CD4-positive, alpha-beta T cell (primary cell): ENCODE data around the gene ZNF397. TPM values are rescaled to one million over a fixed set of nuclear protein-coding genes. Genes with fewer than 3 reads are reported as not detected.

Experiments used
- ATAC-seq: fragments of 200-7000 bp; cut with Tn5 transposase; one replicate; pipeline ENCODE4 v1.10.0; 2022; ENCODE audit warnings: mild to moderate bottlenecking; ENCODE audit not compliant: poor library complexity
- CTCF ChIA-PET: fragments of 350-600 bp; sonication (Branson Sonifier 250); formaldehyde crosslinking; loops from one replicate; lab custom pipeline; 2021; ENCODE audit warnings: antibody characterized with exemption, inconsistent platforms; lab: Charles Lee
- POLR2A ChIA-PET: fragments of 350-600 bp; sonication (Branson Sonifier 250); formaldehyde crosslinking; loops from one replicate; lab custom pipeline; 2021; ENCODE audit warnings: antibody characterized with exemption, inconsistent platforms; lab: Charles Lee
- DNase-seq, 14 experiments: peaks; one replicate each; pipeline ENCODE4 v3.0.0-alpha.2; 2013 to 2020; ENCODE audit warnings: mixed read lengths in 2 of 14
- H3K27ac ChIP-seq, 2 donors: one replicate each; pipeline versions ENCODE4 v1.5.1 to v1.7.0; 2013; ENCODE audit warnings: low read length in 2 of 2, low read depth in 1 of 2, mild to moderate bottlenecking in 1 of 2
- H3K27me3 ChIP-seq, 2 experiments: 1 replicate in 1 of 2; 2 replicates in 1 of 2; pipeline versions ENCODE4 v1.6.1 to v1.7.0; 2013; ENCODE audit warnings: low read length in 2 of 2, control low read depth in 1 of 2, mild to moderate bottlenecking in 1 of 2, moderate library complexity in 1 of 2; ENCODE audit not compliant: insufficient read depth in 2 of 2, control insufficient read depth in 1 of 2
- H3K36me3 ChIP-seq: one replicate; pipeline ENCODE4 v1.6.1; 2013; ENCODE audit warnings: low read length, control low read depth; ENCODE audit not compliant: insufficient read depth
- H3K4me1 ChIP-seq: one replicate; pipeline ENCODE4 v1.6.1; 2013; ENCODE audit warnings: low read length, control low read depth; ENCODE audit not compliant: insufficient read depth
- H3K4me3 ChIP-seq: one replicate; pipeline ENCODE4 v1.5.1; 2013; ENCODE audit warnings: mild to moderate bottlenecking, low read length, moderate library complexity
- H3K9me3 ChIP-seq, 2 experiments: 1 replicate in 1 of 2; 2 replicates in 1 of 2; pipeline versions ENCODE4 v1.6.1 to v1.7.0; 2013; ENCODE audit warnings: low read length in 2 of 2, mild to moderate bottlenecking in 2 of 2, control low read depth in 1 of 2, moderate library complexity in 1 of 2; ENCODE audit not compliant: control insufficient read depth in 1 of 2, insufficient read depth in 1 of 2
- H3K27ac Mint-ChIP-seq: one replicate; pipeline ENCODE4 v1.8.0; 2020; ENCODE audit warnings: mixed read lengths
- H3K27me3 Mint-ChIP-seq: one replicate; pipeline ENCODE4 v1.8.0; 2021; ENCODE audit warnings: mixed read lengths
- H3K36me3 Mint-ChIP-seq: one replicate; pipeline ENCODE4 v1.8.0; 2021; ENCODE audit warnings: low read depth, mixed read lengths
- H3K4me1 Mint-ChIP-seq: one replicate; pipeline ENCODE4 v1.8.0; 2021; ENCODE audit warnings: low read depth, mixed read lengths
- H3K4me3 Mint-ChIP-seq: one replicate; pipeline ENCODE4 v1.8.0; 2020; ENCODE audit warnings: mild to moderate bottlenecking, mixed read lengths
- H3K9me3 Mint-ChIP-seq: one replicate; pipeline ENCODE4 v1.8.0; 2020; ENCODE audit warnings: mixed read lengths
- intact Hi-C, 2 experiments: fragments of 100-400 bp; cut with DNase I in 1 of 2; cut with micrococcal nuclease in 1 of 2; formaldehyde crosslinking; loops; one replicate each; pipeline versions ENCODE4 v1.15.1 to v1.9.0; 2023 to 2025; cut with DNase I, micrococcal nuclease
- total RNA-seq, 174 experiments: library from RNA in 2 of 174; stranded (reverse) in 2 of 174; gene quantifications; one replicate each; pipeline ENCODE4 v1.2.3 and lab custom pipeline; 2021 to 2026
- TF ChIP-seq, protein P1 (sequence below): fragments of 200-600 bp; IDR thresholded peaks from one replicate; pipeline ENCODE4 v1.8.0; 2022; ENCODE audit warnings: antibody characterized with exemption, mild to moderate bottlenecking

ZNF397 gene
- total RNA-seq, 2 experiments from 2014 or later = 7.6 to 10.0 TPM

DNA sequence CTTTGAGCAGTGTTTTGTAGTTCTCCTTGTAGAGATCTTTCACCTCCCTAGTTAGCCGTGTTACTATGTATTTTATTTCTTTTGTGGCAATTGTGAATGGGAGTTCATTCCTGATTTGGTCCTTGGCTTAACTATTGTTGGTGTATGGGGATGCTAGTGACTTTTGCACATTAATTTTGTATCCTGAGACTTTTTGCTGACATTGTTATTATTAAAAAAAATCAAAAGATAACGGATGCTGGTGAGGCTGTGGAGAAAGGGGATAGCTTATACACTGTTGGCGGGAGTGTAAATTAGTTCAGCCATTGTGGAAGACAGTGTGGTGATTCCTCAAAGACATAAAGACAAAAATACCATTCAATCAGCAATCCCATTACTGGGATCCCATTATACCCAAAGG, 17.0 kb upstream of the ZNF397 start:
- Histone ChIP-seq H3K27me3 (no peaks in the 10 kb centered on the region), H3K4me1 (no peaks in the 10 kb centered on the region), H3K27ac (no peak overlapping the region), H3K9me3 (no peaks in the 10 kb centered on the region), H3K4me3 (no peak overlapping the region), H3K36me3 (no peaks in the 10 kb centered on the region)
- ATAC-seq = no peak
- Mint-ChIP-seq H3K9me3 (no peaks in the 10 kb centered on the region), H3K36me3 (no peaks in the 10 kb centered on the region), H3K27me3 (no peaks in the 10 kb centered on the region), H3K27ac (no peak overlapping the region), H3K4me3 (no peak overlapping the region), H3K4me1 (no peaks in the 10 kb centered on the region)
- intact Hi-C loops = no loop called here
- ChIA-PET CTCF (no interaction called here), POLR2A (no interaction called here)
- TF ChIP-seq, protein P1, sequence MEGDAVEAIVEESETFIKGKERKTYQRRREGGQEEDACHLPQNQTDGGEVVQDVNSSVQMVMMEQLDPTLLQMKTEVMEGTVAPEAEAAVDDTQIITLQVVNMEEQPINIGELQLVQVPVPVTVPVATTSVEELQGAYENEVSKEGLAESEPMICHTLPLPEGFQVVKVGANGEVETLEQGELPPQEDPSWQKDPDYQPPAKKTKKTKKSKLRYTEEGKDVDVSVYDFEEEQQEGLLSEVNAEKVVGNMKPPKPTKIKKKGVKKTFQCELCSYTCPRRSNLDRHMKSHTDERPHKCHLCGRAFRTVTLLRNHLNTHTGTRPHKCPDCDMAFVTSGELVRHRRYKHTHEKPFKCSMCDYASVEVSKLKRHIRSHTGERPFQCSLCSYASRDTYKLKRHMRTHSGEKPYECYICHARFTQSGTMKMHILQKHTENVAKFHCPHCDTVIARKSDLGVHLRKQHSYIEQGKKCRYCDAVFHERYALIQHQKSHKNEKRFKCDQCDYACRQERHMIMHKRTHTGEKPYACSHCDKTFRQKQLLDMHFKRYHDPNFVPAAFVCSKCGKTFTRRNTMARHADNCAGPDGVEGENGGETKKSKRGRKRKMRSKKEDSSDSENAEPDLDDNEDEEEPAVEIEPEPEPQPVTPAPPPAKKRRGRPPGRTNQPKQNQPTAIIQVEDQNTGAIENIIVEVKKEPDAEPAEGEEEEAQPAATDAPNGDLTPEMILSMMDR = no peak
- DNase-seq = no peak

DNA sequence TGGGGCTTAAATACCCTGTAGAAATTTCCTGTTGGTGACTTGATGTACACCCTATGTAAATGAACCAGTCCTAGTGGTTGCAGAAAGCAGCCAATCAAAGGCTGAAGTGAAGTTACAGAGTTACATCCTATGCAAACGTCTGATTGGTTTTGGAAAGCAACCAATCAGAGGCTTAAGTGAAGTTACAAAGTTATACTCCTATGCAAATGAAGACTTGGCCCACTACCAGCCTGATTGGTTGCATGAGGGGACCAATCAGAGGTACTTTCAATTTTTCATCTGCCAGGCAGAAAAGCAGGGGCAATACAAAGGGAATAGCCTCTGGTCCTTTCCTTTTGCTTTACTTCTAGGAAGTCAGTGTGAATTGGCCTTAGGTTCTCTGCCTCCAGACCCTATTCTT, 13.6 kb upstream of the ZNF397 start:
- ChIA-PET CTCF (no interaction called here), POLR2A (no interaction called here)
- TF ChIP-seq, protein P1 = no peak
- ATAC-seq = no peak
- no peak for DNase-seq
- H3K27ac Mint-ChIP-seq = no peak overlapping the region
- Histone ChIP-seq H3K36me3 (no peaks in the 10 kb centered on the region), H3K4me3 (no peak overlapping the region), H3K9me3 (no peaks in the 10 kb centered on the region), H3K27ac (no peak overlapping the region), H3K27me3 (no peaks in the 10 kb centered on the region), H3K4me1 (no peaks in the 10 kb centered on the region)
- no peaks in the 10 kb centered on the region for H3K36me3 Mint-ChIP-seq
- H3K4me3 Mint-ChIP-seq = no peak overlapping the region
- no peaks in the 10 kb centered on the region for H3K9me3 Mint-ChIP-seq
- H3K4me1 Mint-ChIP-seq = peaks cover 4% of the 10 kb centered on the region
- no peaks in the 10 kb centered on the region for H3K27me3 Mint-ChIP-seq
- intact Hi-C loops = loop anchor here in 1 of 2 experiments (5.0 kb wide), 1 partner anchor 200 kb away; no protein-coding TSS in a partner anchor

DNA sequence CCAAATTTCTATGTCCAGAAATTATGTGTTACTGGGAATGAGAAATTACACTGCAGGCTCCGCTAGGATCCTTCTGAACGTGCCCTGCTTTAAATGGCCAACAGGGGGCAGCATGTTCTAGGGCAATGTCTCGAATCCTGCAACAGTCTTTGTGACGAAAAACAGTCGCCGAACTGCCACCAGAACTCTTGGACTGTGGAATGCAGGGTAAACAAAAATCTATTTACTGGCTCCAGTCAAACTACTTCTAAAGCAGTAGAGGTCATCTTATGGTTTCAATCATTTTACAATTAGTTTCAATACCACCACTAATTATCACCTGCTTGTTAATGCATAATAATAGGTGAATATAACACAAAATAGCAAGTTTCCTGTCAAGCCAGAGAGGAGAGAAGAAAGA, 9.8 kb upstream of the ZNF397 start:
- POLR2A ChIA-PET = interaction anchor here (1.0 kb wide), 1 partner anchor 12 kb away, joined by 3 read pairs; no protein-coding TSS in a partner anchor
- H3K36me3 Mint-ChIP-seq = no peaks in the 10 kb centered on the region
- CTCF ChIA-PET = interaction anchor here (1.1 to 2.2 kb wide), 5 partner anchors 38 to 205 kb away, joined by 3 to 16 read pairs (median 4); no protein-coding TSS in a partner anchor
- peak; percentile 97 for ATAC-seq
- H3K27ac Mint-ChIP-seq = no peak overlapping the region
- peaks cover 4% of the 10 kb centered on the region for H3K4me1 Mint-ChIP-seq
- no peak overlapping the region for H3K4me3 Mint-ChIP-seq
- H3K9me3 ChIP-seq = no peaks in the 10 kb centered on the region
- peak; percentile 66 to 91 (median 74) for DNase-seq
- TF ChIP-seq, protein P1 = peak; percentile 90
- no peaks in the 10 kb centered on the region for H3K27me3 ChIP-seq
- H3K9me3 Mint-ChIP-seq = no peaks in the 10 kb centered on the region
- no peaks in the 10 kb centered on the region for H3K27me3 Mint-ChIP-seq
- no peak overlapping the region for H3K27ac ChIP-seq
- H3K36me3 ChIP-seq = no peaks in the 10 kb centered on the region
- intact Hi-C loops = loop anchor here (1.0 to 10.0 kb wide), 8 partner anchors 9 to 719 kb away; partner anchors contain the start of gene GALNT1 (in 1 of the 2)
- no peak overlapping the region for H3K4me3 ChIP-seq
- H3K4me1 ChIP-seq = no peaks in the 10 kb centered on the region
